ENCODE measurements around the gene MRPS15.

The MRPS15 gene

GRCh38 chr1:36484099-36484498, 19.9 kb upstream of the MRPS15 start:
- DNase-seq (ENCODE audit: low read depth, low spot score): no peak

DNA sequence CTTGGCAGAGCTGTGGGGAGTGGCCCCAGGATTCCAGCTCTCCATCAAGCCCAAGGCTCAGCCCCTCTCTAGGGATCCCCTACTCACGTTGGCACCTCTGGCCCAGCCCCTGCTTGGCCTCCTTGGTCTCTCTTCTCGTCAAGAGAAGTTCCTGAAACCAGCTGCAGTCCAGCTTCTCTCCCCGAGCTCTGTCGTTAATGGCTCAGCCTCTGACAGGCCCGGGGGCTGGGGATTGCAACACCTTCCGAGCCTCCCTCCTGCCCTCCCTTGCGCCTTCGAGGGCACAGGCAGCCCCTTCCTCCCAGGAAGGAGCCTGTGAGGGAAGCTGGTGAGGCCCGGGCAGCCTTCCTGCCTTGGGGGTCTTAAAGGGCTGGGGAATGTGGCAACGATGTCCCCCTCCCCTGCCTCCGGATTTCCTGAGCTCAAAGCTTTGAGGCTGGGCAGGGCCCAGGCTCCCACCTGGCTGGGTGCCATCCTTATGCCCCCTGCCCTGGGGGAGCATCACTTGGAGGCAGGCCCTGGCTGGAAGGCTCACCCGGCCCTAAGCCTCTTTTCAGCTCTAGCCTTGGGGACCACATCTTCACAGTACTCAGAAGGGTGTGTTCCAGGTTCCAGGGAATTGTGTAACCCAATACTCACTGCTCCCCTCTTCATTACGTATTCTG, 18.7 kb upstream of the MRPS15 start, which contains the start of gene CSF3R:
Gene CSF3R (minus strand): TSS at position 190 of the 665 bp plus-strand sequence. CDS start 3,417 bp downstream, outside the sequence.
- no peak for DNase-seq (ENCODE audit: low read depth, low spot score)

- DNase-seq (ENCODE audit: low read depth, low spot score): no peak
Measured at GRCh38 chr1:36481771-36482723, 17.9 kb upstream of the MRPS15 start.

- no peak for DNase-seq (ENCODE audit: low read depth, low spot score)
Measured at GRCh38 chr1:36481091-36481490, 16.9 kb upstream of the MRPS15 start.

GRCh38 chr1:36480161-36480560, 16.0 kb upstream of the MRPS15 start:
- DNase-seq (ENCODE audit: low read depth, low spot score): no peak

DNA sequence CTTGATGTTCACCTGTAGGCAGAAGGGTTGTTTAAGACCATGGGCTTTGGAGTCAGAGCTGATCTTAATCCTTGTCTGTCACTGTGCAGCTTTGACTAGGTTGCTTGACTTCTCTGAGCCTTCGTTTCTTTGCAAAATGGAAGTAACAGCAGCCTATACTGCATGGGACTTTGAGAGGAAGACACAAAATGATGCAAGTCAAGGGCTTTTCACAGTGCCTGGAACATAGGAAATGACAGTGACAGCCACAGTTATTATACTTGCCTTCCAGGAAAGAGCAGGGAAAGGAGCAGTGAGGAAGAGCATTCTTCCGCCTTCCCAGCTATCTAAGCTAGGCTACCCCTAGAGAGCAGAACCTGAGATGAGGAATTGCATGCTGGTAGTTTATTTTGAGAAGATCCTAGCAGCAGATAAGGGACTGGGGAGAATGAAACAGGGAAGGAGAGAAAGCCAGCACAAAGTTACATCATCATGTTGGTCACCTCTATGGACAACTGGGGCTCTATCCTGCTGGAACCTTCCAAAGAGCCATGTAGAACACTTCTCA, 15.4 kb upstream of the MRPS15 start:
- DNase-seq (ENCODE audit: low read depth, low spot score): no peak

- peak; percentile 67 for DNase-seq (ENCODE audit: low read depth, low spot score)
Measured at GRCh38 chr1:36477615-36478014, 13.4 kb upstream of the MRPS15 start.

DNA sequence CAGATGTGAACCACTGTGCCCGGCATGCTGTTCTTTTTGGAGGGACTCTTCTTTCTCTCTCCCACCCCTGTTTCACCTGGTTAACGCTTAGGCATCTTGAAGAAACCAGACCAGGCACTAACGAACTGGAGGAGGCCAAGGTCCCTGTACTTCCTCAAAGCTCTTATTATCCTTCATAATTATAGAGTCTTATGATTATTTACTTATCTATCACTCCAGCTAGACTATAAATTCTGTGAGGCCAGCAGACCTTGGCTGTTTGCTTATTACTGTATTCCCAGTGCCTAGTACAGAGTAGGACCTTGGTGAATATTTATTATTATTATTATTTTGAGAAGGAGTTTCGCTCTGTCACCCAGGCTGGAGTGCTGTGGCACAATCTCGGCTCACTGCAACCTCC, 12.8 kb upstream of the MRPS15 start:
- no peak for DNase-seq (ENCODE audit: low read depth, low spot score)

GRCh38 chr1:36475910-36476604, 11.9 kb upstream of the MRPS15 start:
- DNase-seq (ENCODE audit: low read depth, low spot score): no peak

DNA sequence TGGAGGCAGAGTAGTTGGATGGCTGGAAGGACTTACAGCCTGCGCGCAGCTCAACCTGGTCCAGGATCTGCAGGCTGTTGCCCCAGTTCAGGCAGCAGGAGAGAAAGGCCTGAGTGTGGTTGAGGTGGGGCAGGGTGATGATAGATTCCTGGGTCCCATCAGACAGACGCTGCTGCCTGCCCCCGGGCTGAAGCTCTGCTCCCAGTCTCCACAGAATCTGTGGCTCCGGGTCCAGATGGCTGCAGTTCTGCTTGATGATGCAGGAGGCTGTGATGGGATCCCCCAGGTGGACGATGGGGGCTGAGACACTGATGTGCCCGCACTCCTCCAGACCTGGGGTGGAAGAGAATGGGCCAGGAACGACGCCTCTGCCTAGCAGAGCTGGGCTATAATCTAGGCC, 11.2 kb upstream of the MRPS15 start:
- DNase-seq (ENCODE audit: low read depth, low spot score): no peak

- DNase-seq (ENCODE audit: low read depth, low spot score): no peak
Measured at GRCh38 chr1:36472656-36473055, 8.5 kb upstream of the MRPS15 start.

GRCh38 chr1:36471830-36472641, 7.9 kb upstream of the MRPS15 start:
- no peak for DNase-seq (ENCODE audit: low read depth, low spot score)

DNA sequence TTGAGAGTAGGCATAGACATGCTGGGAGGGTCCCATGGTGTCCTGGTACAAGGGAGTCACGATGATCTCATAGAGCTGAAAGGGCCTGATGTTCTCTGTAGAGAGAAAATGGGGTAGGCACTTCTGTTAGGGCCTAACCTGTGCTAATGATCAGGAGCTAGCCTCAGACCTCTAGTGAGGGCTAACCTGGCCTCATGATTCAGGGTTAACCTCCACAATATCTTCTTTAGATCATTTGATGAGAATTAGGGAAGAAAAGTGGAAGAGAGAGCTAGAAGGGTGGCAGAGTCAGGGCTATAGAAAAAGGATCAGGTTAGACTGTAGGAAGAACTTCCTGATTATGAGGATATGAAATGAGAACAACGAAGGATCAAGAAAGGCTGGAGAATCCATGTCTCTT, 5.0 kb upstream of the MRPS15 start:
- DNase-seq (ENCODE audit: low read depth, low spot score): no peak

DNA sequence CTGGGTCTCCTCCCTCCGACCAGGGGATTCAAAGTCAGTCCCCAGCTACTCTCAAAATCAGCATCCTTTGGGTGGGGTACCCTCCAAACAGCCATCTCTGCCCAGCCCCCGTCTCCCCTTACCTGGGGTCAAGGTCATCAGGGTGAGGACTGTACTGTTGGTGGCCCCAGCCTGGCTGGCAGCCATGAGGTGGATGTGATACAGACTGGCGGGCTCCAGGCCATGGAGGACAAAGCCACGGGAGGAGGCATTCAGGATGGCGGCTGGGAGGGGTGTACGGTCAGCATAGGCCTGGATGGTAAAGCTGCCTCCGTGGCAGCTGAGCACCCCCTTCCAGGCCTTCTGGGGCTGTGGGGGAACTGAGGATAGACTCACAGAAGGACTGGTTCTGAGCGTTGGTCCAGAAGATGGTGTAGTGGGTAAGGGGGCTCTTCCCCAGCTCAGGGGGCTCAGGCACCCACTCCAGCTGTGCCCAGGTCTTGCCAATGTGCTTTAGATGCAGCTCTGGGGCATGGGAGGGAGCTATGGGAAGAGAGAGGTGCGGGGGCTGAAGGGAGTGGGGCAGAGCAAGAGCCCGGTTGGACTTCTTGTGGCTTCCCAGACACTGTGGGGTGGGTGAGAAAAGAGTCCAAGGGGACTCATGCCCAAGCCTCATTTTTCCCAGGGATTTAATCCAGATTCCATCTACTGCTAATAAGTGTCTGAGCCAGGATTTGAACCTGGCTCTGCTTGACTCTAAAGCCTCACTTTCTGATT, 3.7 kb upstream of the MRPS15 start:
- DNase-seq (ENCODE audit: low read depth, low spot score): no peak

DNA sequence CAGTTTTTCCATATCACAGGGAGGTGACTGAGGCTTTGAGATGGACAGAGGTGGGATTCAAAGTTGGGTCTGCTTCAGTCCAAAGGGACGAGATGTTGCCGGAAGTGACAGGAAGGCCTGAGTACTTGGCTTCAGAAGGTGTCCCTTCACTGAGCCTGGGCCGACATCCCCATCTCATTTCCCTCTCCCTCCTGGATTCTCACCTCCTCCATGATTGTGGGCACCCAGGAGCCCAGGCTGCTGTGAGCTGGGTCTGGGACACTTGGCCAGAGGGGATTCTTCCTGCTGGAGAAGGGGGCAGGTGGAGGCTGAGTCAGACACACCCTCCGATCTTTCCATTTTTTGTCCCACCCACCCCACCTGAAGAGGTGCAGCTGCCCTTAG, 2.8 kb upstream of the MRPS15 start:
- DNase-seq (ENCODE audit: low read depth, low spot score): no peak

DNA sequence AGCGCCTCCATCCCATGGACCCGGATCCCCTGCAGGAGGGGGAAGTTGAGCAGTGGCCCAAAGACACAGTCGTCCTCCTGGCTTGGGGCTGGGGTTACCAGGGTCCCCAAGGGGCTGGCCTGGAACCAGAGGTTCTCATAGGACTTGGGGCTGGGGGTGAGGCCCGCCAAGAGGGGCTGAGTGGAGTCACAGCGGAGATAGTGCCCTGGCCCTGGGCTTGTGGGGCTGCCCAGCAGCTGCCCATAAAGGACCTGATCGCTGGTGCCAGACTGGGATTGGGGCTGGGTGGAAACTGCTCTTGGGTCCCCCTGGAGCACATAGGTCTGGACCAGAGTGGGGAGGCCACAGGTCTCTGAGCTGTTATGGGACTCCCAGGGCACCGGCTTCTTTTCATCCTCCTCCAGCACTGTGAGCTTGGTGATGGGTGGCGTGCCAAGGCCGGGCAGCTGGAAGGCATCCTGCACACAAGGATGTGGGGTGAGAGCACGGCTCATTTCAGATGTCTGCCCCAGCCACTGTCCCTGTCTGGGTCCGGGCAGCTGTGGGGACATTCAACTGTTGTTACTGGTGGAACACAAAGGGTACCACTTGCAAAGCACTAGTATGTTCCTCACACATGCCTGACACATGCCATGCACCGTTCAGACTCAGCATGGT, 2.3 kb upstream of the MRPS15 start:
- no peak for DNase-seq (ENCODE audit: low read depth, low spot score)

- no peak for DNase-seq (ENCODE audit: low read depth, low spot score)
Measured at GRCh38 chr1:36465731-36466369, 1.7 kb upstream of the MRPS15 start.

DNA sequence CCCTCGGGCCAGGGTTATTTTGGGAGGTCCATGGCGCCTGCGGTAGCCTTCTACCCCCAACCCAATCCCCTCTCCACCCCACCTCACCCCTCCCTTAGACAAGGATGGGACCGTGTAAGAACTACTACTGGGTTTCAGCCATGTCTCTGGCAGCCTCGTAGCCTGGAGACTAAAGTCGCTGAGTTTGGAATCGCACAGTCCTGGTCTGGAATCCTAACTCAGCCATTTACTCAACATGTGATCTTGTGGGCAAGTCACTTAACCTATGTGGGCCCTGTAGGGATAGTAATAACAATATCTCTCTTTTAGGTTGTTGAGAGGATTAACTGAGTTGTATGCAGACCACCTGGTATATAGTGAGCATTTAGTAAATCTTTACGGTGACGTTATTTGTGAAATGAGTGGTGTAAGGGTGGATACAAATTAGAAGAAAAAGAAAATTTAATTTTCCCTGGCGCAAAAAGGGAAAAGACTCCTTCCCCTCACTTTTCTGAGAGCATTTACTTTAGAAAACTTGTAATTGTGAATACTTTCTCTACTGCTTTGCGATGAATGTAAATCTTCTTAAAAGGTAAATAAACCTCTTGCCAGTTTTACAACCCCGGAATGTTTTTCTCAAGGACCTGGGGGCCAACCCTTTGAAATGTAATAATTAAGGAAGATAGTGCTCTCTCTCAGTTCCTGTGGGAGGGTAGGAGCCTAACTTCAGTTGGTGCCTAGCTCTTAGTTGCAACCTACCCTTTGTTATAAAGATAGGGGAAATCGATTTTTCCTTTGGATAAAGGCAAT, 615 bp upstream of the MRPS15 start:
- no peak for DNase-seq (ENCODE audit: low read depth, low spot score)

DNA sequence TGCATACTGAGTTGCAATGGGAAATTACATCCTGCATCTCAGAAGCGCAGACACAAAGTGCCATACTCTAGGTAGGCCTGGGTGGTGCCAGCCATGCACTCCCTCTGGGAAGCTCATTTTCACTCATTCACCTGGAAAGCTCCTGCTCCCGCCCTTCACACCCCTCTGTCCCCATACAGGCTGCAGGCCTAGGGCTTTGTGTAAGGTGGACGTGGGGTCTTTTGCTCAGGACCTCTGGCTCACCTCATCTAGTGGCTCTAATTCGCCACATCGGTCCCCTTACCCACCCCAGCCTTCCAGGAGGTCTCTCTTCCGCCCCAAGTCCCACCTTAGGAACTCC, 751 bp downstream of the MRPS15 start:
- no peak for DNase-seq (ENCODE audit: low read depth, low spot score)
